Measurements from ENCODE around the gene HSDL2.
"Not testable (repeated sequence)": the region's sequence is repeated elsewhere in the genome, so short reads cannot be mapped to it uniquely, and the experiment has no call there.

Gene HSDL2

DNA sequence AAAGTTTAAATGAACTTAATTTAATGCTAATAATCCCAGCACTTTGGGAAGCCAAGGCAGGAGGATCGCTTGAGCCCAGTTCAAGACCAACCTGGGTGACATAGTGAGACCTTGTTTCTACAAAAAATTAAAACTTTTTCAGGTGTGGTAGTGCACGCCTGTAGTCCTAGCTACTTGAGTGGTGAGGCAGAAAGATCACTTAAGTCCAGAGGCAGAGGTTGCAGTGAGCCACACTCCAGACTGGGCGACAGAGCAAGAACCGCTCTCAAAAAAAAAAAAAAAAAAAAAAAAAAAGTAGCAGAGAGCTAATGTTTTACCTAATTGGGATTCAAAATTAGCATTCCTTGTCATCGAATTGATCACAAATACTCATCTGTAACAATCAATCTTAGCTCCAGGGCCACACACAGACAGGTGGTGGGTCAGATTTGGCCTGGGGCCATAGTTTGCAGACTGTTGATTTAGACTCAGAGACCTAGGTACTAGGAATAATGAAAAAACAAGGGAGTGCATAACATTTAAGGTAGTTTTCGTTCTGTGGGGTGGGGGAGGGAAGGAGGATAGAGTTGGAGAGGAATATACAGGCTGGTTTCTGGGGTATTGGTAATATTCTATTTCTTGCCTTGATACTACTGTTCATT lies 21.4 kb downstream of the HSDL2 start:
- DNase-seq: no peak

DNA sequence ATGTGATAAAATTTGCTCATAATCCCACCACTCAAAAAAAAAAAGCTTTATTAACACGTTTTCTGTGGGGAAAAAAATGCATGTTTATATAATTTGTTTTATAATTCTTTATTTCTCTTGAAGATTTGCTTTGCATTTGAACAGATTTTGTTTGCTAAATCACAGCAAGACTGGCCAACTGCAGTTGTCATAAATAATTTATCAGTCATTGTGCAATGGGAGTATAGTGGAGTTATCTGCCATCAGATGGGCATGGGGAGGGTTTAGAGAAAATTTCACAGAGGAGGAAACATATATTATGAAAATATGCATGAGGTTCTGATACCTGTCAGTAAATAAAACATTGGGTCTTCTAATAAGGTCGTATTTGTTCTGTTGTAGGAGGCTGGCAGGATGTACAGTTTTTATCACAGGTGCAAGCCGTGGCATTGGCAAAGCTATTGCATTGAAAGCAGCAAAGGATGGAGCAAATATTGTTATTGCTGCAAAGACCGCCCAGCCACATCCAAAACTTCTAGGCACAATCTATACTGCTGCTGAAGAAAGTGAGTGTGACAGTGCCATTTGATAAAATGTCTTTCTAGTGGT lies 23.8 kb downstream of the HSDL2 start:
- DNase-seq: no peak

DNA sequence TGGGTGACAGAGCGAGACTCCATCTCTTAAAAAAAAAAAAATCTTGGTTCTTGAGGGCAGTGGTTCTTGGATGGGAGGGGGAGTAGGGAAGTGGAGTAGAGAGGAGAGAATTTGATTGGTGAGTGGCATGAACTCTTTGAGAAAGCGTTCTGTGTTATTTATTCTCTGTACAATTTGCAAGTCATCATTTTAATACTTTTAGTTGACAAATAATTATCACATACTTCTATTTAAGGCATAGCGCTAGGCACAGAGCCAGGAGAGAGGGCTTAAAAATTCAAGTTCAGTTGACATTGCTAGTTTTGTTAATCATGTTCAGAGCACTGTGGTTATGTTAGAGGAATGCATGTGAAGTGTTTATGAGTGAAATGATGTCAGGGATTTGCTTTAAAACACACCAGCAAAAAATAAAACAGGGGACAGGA lies 24.6 kb downstream of the HSDL2 start:
- no peak for DNase-seq

DNA sequence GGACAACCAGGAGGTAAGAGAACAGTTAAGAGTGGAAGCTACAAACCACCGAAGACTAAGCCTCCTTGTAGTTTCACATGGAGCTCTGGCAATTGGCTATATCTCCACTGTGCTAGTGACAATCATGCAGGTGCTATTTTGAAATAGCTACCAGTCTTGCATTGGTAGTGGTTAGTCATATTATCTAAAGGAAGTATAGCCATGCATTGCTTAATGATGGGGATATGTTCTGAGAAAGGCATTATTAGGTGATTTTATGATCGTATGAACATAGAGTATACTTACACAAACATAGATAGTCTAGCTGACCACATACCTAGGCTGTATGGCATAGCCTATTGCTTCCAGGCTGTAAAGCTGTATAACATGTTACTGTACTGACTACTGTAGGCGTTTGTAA lies 28.4 kb downstream of the HSDL2 start:
- DNase-seq: no peak

DNA sequence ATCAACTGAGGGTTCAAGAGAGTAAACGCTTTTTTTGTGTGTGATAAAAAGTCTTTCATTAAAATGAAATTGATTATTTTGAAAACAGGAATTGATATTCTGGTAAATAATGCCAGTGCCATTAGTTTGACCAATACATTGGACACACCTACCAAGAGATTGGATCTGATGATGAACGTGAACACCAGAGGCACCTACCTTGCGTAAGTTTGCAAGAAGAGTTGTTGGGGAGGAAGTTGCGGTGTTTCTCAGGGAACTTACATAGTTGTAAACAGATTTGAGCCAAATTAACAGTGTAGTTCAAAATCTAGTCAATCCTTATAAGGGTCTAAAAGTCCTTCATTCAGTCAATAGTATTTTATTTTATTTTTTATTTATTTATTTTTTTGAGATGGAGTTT lies 28.9 kb downstream of the HSDL2 start:
- no peak for DNase-seq

DNA sequence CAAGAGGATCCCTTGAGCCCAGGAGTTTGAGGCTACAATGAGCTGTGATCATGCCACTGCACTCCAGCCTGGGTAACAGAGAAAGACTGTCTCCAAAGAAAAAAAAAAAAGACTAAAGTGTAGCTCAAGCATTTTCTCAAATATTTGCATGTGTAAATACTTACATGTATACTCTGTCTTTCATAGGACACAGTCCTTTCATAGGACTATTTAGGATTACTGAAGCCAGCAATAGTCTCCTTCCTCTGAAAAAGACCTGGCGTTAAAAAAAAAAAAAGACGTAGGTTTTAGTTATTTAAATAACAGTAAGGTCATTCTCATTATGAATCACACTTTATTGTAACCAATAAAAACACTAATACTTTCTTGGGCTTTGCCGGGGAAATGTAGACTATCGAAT lies 29.9 kb downstream of the HSDL2 start:
- DNase-seq: no peak

DNA sequence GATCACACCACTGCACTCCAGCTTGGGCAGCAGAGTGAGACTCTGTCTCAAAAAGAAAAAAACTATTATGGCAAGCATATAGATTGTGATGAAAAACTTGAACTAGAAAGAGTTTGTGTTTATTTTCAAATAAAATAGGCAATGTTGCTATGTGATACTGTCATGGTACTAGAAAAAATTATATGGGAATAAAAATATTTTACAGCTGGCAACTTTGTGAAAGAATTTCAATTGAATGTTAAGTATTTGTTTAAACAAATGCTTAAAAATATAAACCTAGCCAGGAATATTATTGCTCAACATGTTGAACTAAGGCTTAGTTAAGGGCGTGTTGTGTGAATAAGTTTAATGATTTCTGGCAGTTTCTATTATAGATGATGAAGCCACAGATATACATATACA lies 31.7 kb downstream of the HSDL2 start:
- no peak for DNase-seq

DNA sequence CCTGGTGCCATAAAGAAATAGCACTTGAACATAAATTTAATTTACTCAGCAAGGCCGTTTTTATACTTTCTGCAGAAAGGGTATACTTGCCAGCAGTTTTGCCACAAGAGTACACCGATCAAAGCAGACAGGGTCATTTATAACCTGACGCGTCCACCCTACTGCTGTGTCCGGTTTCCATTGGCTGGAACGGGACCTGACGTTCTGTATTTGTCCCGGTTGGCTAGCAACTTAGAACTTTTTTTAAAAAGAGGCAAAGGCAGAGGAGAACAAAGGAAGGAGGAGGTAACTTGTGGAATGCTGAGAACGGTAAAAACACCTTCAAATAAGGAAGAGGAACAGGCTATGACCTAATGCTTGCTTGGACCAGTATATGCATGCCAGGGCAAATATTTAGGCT lies 33.8 kb downstream of the HSDL2 start:
- not testable (repeated sequence) for DNase-seq

DNA sequence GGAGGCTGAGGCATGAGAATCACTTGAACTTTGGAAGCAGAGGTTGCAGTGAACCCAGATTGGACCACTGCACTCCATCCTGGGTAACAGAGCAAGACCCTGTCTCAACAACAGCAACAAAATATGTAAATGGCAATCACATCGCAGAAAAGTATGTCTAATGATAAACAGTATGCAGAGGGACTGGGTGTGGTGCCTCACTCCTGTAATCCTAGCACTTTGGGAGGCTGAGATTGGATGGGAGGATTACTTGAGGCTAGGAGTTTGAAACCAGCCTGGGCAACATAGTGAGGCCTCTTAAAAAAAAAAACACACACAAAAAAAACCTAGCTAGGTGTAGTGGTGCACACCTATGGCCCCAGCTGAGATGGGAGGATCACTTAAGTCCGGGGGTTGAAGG lies 40.3 kb downstream of the HSDL2 start:
- DNase-seq: no peak

DNA sequence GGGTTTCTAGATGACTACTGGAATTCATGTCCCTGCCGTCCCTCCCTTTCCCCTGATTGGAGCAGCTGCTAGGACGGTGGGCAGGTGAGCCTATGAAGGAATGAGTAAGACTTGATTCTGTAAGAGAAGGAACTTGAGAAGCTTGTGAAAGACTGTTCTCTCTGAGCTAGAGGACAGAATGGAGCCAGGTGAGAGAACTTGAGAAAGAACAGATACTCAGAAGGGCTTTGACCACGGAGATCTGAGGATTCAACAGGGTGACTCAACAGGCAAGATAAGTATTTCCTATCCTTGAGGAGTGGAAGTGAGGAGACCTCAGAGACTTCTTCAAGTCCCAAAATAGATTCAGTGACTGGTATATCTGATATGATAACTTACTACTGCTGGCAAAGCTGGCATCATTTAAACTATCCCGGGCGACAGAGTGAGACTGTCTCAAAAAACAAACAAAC lies 41.9 kb downstream of the HSDL2 start:
- no peak for DNase-seq

DNA sequence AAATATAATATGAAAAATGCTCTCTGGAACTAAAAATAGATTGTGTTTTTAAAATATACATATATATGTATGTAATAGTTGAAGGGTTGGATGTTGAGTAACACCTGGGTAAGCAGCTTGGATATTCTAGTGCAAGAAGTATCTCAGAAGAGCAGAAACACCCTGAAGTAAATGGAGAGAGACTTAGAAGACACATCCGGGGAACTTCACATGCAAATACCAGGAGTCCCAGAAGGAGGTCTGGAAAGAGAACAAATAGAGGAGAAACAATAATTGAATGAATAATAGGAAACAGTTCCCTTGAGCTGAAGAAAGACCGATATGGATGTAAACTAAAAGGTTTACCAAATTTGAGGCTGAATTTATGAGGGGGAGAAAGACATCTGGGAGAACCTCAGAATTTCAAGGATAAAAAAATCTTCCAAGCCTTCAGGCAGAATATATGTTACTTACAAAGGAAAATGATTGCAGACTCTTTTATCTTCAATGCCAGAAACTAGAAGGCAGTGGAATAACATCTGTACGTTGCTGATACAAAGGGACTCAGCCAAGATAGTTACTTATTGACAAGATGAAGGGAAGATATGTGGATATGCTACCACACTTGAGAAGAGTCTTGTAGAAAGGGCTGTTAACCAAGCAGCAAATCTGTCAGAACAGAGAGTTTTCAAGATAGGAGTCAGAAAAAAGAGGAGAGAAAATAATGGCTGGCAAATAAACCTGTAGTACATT lies 42.7 kb downstream of the HSDL2 start:
- DNase-seq: no peak

DNA sequence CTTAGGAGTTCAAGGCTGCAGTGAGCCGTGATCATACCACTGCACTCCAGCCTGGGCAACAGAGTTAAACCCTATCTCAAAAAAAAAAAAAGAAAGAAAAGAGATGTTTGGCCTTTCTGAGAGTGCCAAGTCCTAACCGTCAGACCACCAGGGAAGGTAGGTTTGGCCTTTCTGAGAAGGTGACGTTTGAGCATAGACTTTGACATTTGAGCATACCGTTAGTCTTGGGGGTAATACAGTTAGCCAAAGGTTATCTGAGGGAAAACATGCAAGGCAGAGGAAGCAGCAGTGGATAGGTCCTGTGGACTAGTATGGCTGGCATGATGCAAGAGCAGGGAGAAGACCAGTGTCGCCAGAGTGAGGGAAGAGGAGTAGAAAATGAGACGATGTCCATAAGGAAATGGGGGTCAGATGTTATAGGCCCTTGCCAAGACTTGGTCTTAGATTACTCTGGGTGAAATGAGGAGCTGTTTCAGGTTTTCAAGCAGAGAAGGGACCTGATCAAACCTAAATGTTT lies 50.2 kb downstream of the HSDL2 start:
- no peak for DNase-seq

DNA sequence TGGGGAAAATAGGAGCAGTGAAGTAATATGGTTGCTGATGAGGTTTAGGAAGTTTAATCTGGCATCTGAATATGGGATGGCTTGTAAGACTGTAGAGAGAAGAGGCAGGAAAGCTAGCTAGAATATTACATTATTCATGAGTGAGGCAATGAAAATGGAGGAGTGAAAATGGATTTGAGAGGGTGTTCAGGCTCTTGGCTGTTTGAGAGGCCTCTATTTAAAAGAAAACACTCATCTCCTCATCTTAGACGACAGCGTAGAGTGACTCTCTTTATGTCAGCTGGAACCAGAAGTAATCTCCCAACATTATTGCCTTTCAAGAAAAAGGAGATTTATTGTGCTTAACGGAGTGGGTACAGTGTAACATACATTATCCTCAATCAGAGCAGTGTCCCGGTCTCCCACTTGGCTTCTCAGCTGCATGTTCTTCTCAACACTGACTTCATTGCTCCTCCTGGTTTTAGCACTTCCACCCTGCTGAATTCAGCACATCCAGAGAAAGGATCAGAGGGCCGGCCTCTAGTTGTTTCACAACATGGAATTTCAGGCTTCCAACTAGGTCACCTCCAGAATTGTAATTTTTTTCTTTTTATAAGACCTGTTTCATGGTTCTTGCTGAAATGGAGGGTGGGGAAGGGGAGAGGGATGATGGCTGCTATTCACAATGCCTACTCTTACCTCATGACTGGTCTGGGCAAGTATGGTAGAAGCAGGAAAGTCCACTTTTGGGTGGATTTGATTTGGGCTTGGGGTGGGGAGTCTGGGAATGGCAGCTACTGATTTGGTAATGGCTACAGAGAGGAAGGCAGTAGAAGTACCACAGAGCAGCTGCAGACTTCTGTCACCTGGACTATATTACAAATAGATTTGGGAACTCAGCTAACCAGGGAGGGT lies 53.8 kb downstream of the HSDL2 start:
- DNase-seq: no peak

DNA sequence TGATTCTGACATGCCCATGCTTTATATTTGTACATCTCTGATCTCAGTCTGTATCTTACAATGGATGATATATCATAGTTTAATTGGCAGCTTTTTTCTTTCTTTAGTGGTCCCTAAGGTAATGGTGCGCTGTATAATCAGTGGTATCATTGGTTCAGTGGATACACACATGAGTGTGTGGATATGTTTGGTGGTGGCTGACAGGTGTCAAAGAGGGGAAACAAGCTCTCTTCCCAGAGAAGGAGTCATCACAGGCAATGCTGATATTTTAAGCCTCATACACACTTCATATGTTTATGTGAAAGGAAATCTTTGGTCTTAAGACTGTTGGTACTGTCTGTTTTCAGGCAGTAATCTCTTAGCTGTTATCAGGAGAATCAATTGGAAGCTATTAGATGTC lies 54.6 kb downstream of the HSDL2 start:
- DNase-seq: no peak

DNA sequence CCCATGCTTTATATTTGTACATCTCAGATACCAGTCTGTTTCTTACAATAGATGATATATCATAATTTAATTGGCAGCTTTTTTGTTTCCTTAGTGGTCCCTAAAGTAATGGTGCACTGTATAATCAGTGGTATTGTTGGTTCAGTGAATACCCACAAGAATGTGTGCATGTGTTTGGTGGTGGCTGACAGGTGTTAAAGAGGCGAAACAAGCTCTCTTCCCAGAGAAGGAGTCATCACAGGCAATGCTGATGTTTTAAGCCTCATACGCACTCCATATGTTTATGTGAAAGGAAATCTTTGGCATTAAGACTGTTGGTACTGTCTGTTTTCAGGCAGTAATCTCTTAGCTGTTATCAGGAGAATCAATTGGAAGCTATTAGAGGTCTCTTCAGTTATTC lies 57.5 kb downstream of the HSDL2 start:
- DNase-seq: no peak

DNA sequence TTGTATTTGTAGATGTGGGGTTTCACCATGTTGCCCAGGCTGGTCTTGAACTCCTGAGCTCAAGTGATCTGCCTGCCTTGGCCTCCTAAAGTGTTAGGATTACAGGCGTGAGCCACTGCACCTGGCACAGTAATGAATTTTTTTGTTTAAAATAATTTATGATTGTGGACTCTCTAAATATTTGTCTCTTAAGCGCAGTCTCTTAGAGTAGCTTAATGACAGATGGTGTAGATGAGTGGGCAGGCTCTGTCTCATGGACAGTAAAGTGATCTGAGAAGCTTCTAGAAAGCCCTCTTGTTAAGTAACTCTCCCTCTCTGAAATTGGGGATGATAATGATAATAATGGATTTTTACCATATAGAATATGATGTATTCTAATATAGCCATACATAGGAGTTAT lies 59.3 kb downstream of the HSDL2 start:
- DNase-seq: no peak

DNA sequence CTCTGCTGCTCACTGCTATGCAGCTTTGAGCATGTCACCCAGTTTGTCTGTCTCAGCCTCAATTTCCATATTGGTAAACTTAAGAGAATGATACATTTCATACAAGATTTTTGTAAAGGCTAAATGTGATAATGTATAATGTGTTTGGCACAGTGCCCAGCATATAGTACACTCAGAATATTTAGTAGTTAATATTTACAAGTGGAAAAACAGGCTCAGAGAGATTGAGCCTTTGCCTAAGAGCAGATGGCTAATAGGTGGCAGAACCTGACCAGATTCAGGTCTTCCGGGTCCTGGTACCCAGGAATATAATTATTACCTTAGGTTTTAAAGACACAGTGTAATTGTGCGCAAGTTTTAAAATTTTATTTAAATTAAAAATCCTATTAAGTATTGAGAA lies 59.9 kb downstream of the HSDL2 start:
- DNase-seq: no peak

DNA sequence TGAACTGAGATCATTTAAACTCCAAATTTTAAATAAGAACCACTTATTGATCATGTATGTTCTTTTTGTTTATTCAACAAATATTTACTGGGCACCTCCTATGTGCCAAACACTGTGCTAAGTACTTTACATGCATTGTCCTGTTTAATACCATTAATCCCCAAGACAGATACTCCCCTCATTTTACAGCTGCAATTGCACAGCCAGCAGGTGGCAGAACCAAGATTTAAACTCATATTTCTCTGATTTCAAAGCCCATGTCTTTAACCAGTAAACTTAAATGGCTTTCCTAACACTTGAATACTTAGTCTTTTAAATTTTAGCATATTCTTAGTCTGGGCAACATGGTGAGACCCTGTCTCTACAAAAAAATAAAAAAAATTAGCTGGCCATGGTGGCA lies 63.3 kb downstream of the HSDL2 start:
- DNase-seq: no peak

DNA sequence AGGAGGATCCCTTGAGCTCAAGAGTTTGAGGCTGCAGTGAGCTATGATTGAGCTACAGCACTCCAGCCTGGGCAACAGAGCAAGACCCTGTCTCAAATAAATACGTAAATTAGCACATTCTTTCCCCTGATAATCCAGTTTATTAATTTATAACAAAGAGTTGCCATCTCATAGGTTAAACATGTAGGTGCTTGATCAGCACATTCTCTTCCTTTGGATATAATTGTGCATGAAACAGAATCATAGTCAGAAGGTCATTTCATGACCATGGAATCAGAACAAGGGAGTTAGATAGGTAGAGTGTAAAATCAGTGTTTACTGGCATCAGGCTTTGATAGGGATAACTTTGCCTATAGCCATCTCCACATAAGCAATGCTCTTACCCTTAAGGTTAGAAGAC lies 63.7 kb downstream of the HSDL2 start:
- DNase-seq: no peak

DNA sequence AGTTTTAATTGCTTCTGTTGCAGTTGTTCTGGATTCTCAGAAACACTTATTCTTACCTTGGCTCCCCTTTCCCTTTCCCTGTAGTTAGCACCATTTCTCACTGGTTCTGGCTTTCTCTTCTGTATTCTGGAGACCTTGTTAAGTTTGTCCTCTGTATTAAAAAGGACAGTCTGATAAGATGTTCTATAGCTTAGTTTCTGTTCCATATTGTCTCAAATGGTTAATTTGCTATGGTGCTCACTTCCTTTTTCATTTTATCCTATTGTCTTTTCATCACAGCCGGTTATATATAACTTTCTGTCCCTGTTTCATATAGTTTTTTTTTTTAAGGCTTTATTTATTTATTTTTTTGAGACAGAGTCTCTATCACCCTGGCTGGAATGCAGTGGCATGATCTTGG lies 65.3 kb downstream of the HSDL2 start:
- DNase-seq: no peak

DNA sequence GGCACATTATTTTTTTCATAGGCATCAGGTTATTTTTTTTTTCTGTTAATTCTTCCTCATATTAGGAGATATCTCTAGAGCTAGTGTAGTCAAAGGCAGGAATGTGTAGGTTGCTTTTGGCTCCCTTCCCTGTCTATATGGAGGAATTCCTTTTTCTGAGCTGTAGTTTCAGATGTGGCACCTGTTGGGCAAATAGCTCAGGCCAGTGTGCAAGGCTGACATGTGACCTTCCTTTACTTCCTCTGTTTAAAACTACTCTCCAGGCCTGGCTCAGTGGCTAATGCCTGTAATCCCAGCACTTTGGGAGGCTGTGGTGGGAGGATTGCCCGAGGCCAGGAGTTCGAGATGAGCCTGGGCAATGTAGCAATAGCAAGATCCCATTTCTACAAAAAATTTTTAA lies 66.2 kb downstream of the HSDL2 start:
- no peak for DNase-seq

DNA sequence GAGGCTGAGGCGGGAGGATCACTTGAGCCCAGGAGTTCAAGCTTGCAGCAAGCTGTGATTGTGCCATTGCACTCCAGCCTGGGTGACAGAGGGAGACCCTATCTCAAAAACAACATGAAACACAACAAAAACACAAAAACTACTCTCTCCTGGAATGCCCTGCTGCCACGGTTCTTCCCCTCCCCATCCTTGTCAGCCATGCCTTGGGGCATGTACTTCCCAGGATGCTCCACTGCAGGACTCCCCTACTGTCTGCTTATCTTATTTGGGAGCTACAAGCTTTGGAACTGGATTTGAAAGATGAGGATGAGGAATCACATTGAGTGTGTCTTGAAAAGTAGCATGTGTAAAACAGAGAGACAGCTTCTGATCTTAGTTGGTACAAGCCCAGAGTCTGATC lies 66.6 kb downstream of the HSDL2 start:
- no peak for DNase-seq

DNA sequence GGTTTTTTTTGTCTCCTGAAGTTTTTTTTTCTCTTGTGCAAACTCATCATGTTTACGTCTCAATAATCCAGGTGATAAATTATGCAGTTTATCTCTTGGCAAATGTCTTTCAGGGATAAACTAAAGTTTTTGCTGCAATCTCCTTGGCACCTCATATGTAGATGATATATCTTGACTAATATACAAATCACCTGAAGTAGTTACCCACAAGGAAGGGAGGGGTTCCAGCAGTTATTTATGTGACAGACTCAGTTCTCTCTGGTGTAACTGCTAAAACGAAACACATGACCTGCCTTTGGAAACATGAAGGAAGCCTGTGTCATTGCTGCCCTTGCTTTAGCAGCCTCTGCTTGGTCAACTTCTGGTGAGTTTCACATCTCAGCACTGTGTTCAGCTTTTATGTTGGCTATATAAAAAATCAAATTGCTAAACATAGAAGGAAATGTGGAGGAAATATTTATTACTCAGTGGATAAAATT lies 67.4 kb downstream of the HSDL2 start:
- no peak for DNase-seq
